Neural crest cell (in vitro differentiated cells): ENCODE results near the gene BLOC1S3. TPM values are rescaled to one million over a fixed set of nuclear protein-coding genes. Genes with fewer than 3 reads are reported as not detected.
"Not testable (repeated sequence)": the region's sequence is repeated elsewhere in the genome, so short reads cannot be mapped to it uniquely, and the experiment has no call there.

Experiments
- DNase-seq: peaks from one replicate; pipeline ENCODE4 v3.0.0; 2021; ENCODE audit warnings: low read depth, mixed read lengths, low spot score
- H3K27ac Mint-ChIP-seq: one replicate; pipeline ENCODE4 v1.8.0; 2021; ENCODE audit warnings: mild to moderate bottlenecking, mixed read lengths; ENCODE audit not compliant: unreplicated experiment
- H3K27me3 Mint-ChIP-seq: 2 replicates; pipeline ENCODE4 v1.8.0; 2021; ENCODE audit warnings: low read depth, mild to moderate bottlenecking, mixed read lengths
- H3K36me3 Mint-ChIP-seq: 2 replicates; pipeline ENCODE4 v1.8.0; 2021; ENCODE audit warnings: low read depth, mild to moderate bottlenecking, mixed read lengths
- H3K4me1 Mint-ChIP-seq: 2 replicates; pipeline ENCODE4 v1.8.0; 2021; ENCODE audit warnings: mixed read lengths
- H3K4me3 Mint-ChIP-seq: one replicate; pipeline ENCODE4 v1.8.0; 2021; ENCODE audit warnings: mild to moderate bottlenecking, mixed read lengths
- H3K9me3 Mint-ChIP-seq: 2 replicates; pipeline ENCODE4 v1.8.0; 2021; ENCODE audit warnings: mixed read lengths
- total RNA-seq: library from RNA; stranded (reverse); gene quantifications from 2 replicates; pipeline ENCODE4 v1.2.1, GENCODE V29; 2021
- TF ChIP-seq, protein P1 (sequence below): fragments of 200-600 bp; sonication (generic); conservative IDR thresholded peaks from 2 replicates; pipeline ENCODE4 v1.5.0; 2021; ENCODE audit warnings: antibody characterized with exemption, mild to moderate bottlenecking

BLOC1S3 gene
- total RNA-seq, 1 donor from 2014 or later: 9.7 TPM

DNA sequence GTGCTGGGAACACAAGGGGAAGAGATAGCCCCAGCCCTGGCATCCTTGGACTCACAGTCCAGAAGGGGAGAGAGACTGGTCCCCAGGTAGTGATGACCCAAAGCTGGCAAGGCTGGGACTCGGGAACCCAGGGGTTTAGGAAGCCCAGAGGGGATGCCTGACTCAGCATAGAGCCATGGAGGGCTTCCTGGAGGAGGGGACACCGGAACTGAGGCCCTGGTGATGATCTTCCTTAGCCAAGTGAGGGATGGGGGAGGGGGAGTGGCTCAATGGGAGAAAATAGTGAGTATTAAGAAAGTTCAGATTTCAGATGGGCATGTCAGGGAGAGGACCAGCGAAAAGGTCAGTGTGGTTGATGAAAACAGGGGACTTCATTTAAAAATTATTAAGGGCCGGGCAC, 39.8 kb downstream of the BLOC1S3 start:
- TF ChIP-seq, protein P1, sequence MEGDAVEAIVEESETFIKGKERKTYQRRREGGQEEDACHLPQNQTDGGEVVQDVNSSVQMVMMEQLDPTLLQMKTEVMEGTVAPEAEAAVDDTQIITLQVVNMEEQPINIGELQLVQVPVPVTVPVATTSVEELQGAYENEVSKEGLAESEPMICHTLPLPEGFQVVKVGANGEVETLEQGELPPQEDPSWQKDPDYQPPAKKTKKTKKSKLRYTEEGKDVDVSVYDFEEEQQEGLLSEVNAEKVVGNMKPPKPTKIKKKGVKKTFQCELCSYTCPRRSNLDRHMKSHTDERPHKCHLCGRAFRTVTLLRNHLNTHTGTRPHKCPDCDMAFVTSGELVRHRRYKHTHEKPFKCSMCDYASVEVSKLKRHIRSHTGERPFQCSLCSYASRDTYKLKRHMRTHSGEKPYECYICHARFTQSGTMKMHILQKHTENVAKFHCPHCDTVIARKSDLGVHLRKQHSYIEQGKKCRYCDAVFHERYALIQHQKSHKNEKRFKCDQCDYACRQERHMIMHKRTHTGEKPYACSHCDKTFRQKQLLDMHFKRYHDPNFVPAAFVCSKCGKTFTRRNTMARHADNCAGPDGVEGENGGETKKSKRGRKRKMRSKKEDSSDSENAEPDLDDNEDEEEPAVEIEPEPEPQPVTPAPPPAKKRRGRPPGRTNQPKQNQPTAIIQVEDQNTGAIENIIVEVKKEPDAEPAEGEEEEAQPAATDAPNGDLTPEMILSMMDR: no peak
- Mint-ChIP-seq H3K36me3 (no peaks in the 10 kb centered on the region), H3K9me3 (no peaks in the 10 kb centered on the region), H3K4me3 (no peak overlapping the region), H3K27ac (no peak overlapping the region), H3K27me3 (peaks cover 91% of the 10 kb centered on the region), H3K4me1 (peaks cover 8% of the 10 kb centered on the region)
- DNase-seq: no peak

DNA sequence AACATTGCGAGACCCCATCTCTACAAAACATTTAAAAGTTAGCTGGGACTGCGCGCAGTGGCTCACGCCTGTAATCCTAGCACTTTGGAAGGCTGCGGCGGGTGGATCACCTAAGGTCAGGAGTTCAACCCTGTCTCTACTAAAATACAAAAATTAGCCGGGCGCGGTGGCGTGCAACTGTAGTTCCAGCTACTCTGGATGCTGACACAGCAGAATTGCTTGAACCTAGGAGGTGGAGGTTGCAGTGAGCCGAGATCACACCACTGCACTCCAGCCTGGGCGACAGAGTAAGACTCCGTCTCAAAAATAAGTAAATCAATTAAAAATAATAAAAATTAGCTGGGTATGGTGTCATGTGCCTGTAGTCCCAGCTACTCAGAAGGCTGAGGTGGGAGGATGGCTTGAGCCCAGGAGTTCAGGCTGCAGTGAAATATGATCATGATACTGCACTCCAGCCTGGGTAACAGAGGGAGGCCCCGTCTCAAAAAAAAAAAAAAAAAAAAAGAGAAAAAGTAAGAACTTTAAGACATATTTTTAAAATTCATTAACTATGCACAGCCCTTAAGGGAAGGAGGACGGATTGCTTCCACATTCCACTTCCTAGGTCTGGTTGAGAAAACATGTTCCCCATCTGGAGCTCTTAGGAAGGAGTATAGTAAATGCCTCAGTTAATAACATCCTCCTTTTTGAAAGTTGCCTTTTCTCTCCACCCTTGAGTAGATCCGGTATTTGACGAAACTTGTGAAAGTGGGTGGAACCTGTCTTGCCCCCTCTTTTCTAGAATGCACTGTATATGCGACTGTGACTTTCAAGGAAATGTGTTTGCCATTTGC, 40.5 kb downstream of the BLOC1S3 start:
- TF ChIP-seq, protein P1: no peak
- Mint-ChIP-seq H3K27me3 (peaks cover 88% of the 10 kb centered on the region), H3K27ac (no peak overlapping the region), H3K9me3 (no peaks in the 10 kb centered on the region), H3K36me3 (no peaks in the 10 kb centered on the region), H3K4me1 (peaks cover 8% of the 10 kb centered on the region), H3K4me3 (no peak overlapping the region)
- no peak for DNase-seq

DNA sequence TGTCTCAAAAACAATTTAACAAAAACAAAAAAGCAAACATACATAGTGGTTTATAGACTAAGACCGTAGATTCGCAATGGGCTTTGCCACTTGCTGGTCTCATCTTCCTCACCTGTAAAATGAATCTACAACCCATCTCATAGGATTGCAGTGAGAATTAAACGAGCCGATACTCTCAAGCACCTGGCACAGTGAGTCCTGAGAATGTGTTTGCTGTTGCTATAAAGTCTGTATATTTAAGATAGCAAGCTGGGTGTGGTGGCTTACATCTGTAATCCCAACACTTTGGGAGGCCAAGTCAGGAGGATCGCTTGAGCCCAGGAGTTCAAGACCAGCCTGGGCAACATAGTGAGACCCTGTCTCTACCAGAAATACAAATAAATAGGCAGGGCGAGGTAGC, 44.1 kb downstream of the BLOC1S3 start:
- Mint-ChIP-seq H3K9me3 (no peaks in the 10 kb centered on the region), H3K27ac (no peak overlapping the region), H3K36me3 (no peaks in the 10 kb centered on the region), H3K4me3 (no peak overlapping the region), H3K4me1 (no peaks in the 10 kb centered on the region), H3K27me3 (peaks cover 59% of the 10 kb centered on the region)
- no peak for DNase-seq
- TF ChIP-seq, protein P1: no peak

DNA sequence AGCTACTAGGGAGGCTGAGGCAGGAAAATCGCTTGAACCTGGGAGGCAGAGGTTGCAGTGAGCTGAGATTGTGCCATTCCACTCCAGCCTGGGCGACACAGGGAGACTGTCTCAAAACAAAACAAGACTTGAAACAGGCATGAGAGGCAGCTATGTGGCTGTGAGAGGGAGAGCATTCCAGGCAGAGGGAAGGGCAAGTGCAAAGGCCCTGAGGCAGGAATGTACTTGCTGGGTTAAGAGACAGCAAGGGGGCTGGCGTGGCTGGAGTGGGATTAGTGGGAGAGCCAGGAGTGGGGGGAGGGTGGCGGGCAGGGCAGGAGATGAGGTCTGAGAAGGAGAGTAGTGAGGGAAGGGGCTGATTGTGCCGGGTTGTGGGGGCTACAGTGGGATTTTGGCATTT, 45.3 kb downstream of the BLOC1S3 start:
- Mint-ChIP-seq H3K4me3 (no peak overlapping the region), H3K36me3 (no peaks in the 10 kb centered on the region), H3K9me3 (no peaks in the 10 kb centered on the region), H3K4me1 (no peaks in the 10 kb centered on the region), H3K27ac (no peak overlapping the region), H3K27me3 (peaks cover 47% of the 10 kb centered on the region)
- no peak for DNase-seq
- TF ChIP-seq, protein P1: no peak

DNA sequence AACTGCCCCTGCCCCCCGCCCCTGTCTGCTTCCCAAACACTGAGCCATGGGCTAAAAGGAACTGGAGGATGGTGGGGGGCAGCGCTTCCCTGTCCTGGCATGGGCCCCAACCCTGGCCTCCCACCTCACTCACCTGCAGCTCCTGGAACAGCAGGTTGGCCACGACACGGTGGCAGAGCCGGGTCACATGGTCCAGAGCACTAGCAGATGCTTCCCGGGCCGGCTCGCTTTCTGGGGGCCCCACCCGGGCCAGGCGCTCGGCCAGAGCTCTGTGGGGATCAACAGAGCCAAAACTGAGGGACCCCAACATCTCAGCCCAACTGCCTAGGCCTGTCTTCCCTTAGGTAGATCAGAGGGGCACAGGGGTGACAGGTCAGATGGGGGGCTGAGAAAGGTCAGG, 46.1 kb downstream of the BLOC1S3 start:
- no peaks in the 10 kb centered on the region for H3K9me3 Mint-ChIP-seq
- no peak for DNase-seq
- no peak overlapping the region for H3K27ac Mint-ChIP-seq
- peaks cover 41% of the 10 kb centered on the region for H3K27me3 Mint-ChIP-seq
- no peak overlapping the region for H3K4me3 Mint-ChIP-seq
- no peaks in the 10 kb centered on the region for H3K36me3 Mint-ChIP-seq
- TF ChIP-seq, protein P1: no peak
- H3K4me1 Mint-ChIP-seq: no peaks in the 10 kb centered on the region

DNA sequence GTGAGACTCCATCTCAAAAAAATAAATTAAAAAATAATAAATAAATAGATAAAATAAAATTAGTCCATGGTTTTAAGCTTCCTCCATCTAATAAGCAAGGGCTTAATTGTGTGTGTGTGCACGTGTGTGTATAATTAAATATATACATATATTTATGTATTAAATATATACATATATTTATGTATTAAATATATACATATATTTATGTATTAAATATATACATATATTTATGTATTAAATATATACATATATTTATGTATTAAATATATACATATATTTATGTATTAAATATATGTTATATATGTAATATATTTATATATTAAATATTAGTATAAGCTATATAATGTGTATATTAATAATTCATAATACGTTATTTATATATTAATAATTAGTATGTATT, 50.5 kb downstream of the BLOC1S3 start:
- not testable (repeated sequence) for H3K4me3 Mint-ChIP-seq, H3K27ac Mint-ChIP-seq, H3K36me3 Mint-ChIP-seq, H3K4me1 Mint-ChIP-seq, DNase-seq, H3K9me3 Mint-ChIP-seq
- H3K27me3 Mint-ChIP-seq: peaks cover 41% of the 10 kb centered on the region
